Measurements from ENCODE around the gene CD48.

The CD48 gene

DNA sequence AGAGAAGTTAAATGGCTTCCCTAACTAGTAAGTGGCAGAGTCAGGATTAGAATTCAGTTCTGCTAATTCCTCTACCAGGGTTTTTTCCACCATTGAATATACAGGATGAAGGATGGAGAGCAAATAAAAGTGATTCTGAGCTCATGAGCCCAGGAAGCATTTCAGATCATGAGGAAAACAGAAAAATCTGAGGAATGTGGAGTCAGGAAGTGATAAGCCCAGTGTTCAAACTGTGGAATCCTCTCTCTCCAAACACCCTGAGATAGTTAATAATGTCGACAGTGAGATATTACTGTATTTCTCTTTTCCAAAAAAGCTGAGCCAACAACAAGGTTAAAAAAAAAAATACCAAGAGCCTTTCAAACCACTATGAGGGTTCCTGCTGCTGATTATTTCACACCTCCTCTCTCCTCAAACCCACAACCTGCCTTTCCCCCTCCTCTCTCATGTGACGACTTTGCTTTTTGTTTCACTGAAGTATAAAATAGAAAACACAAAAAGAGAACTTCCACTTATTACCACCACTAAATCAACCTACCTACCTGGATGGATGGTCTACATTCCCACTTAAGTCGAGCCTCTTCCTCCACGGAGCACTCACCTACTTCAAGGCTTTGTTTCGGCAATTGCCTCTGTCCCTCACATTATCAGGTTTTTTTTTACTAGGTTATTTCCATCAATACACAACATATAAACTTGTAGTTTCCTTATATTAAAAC, 73.6 kb downstream of the CD48 start:
- no peak for DNase-seq (ENCODE audit: extremely low read depth, low read depth)
- TF ChIP-seq, protein P1, sequence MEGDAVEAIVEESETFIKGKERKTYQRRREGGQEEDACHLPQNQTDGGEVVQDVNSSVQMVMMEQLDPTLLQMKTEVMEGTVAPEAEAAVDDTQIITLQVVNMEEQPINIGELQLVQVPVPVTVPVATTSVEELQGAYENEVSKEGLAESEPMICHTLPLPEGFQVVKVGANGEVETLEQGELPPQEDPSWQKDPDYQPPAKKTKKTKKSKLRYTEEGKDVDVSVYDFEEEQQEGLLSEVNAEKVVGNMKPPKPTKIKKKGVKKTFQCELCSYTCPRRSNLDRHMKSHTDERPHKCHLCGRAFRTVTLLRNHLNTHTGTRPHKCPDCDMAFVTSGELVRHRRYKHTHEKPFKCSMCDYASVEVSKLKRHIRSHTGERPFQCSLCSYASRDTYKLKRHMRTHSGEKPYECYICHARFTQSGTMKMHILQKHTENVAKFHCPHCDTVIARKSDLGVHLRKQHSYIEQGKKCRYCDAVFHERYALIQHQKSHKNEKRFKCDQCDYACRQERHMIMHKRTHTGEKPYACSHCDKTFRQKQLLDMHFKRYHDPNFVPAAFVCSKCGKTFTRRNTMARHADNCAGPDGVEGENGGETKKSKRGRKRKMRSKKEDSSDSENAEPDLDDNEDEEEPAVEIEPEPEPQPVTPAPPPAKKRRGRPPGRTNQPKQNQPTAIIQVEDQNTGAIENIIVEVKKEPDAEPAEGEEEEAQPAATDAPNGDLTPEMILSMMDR (IDR thresholded peaks at IDR 0.05; ENCODE audit: low read depth, low read length), result no peak

DNA sequence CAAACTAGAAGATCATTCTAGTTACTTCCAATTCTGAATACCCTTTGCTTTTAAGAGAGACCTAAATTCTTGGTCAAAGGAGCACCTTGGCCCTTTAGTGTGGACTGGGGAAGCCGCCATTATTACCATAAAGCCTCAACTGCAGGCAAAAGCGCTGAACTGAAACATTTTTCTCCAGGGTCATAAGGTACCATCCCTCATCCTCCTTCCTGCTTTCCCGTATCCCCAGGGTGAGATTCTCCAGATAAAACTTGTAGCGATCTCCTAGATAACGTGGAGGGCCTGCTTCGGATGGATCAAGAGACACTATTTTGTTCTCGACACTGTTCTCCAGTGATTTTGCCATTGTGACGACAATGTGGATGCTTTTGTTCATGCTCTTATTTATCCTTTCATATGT, 74.6 kb downstream of the CD48 start:
- TF ChIP-seq, protein P1 (IDR thresholded peaks at IDR 0.05; ENCODE audit: low read depth, low read length), result no peak
- no peak for DNase-seq (ENCODE audit: extremely low read depth, low read depth)

DNA sequence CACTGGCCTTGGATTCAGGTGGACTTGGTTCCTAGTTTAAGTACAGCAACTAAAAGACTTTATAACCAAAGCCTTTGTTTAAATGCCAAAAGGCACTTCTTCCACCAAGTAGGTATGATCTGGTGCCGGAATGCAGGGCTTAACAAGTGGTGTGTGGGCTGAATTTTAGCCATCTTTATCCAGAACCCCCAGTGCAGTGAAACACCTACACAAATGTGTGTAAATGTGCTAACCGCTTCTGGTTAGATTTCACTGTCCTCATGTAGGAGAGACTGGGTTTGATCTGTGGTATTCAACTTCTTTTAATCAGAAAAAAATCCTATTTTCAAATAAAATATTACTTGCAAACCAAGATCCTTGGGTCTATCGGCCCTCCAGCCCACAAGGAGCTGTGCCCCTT, 75.1 kb downstream of the CD48 start:
- no peak for DNase-seq (ENCODE audit: extremely low read depth, low read depth)
- TF ChIP-seq, protein P1 (IDR thresholded peaks at IDR 0.05; ENCODE audit: low read depth, low read length), result no peak

DNA sequence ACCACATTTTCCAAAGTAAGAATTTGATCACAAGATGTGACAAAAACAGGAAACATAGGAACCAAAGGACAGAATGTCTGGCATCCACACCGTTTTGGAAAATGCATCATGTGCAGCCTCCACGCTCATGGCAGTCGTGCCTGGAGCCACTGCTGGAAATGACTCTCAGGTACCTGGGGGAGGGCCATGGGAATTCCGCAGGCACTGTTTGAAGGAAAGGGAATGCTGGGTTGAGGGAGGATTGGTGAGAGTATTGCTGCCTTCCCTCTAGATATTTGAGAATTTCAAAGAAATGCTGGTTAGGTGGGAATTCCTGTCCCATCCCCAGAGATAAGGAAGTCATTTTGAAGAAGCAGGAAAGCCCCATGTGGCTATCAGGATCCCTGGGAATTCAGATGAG, 75.5 kb downstream of the CD48 start:
- DNase-seq (ENCODE audit: extremely low read depth, low read depth), result no peak
- TF ChIP-seq, protein P1 (IDR thresholded peaks at IDR 0.05; ENCODE audit: low read depth, low read length), result no peak

- TF ChIP-seq, protein P1 (IDR thresholded peaks at IDR 0.05; ENCODE audit: low read depth, low read length), result no peak
- DNase-seq (ENCODE audit: extremely low read depth, low read depth), result no peak
Observed at GRCh38 chr1:160634543-160635491, 76.8 kb downstream of the CD48 start.

- DNase-seq (ENCODE audit: extremely low read depth, low read depth), result no peak
- TF ChIP-seq, protein P1 (IDR thresholded peaks at IDR 0.05; ENCODE audit: low read depth, low read length), result no peak
Observed at GRCh38 chr1:160633330-160633903, 78.2 kb downstream of the CD48 start.
